Transverse colon (tissue), 4 donors: ENCODE results near the gene UBE2K. TPM values are rescaled to one million over a fixed set of nuclear protein-coding genes. Genes with fewer than 3 reads are reported as not detected.

Experiments used
- DNase-seq: peaks from one replicate; pipeline ENCODE4 v3.0.0-alpha.2; 2019
- H3K27ac ChIP-seq, 4 donors: fragments of 200-600 bp; sonication (generic); 2 replicates each; pipeline ENCODE4 v1.5.1; 2016 to 2018; ENCODE audit warnings: inconsistent platforms in 4 of 4
- H3K27me3 ChIP-seq: fragments of 200-600 bp; sonication (generic); 2 replicates; pipeline ENCODE4 v1.5.1; 2017; ENCODE audit warnings: inconsistent platforms
- H3K36me3 ChIP-seq, 4 donors: fragments of 200-600 bp; sonication (generic); 2 replicates each; pipeline ENCODE4 v1.5.1; 2017 to 2019; ENCODE audit warnings: inconsistent platforms in 4 of 4
- H3K4me1 ChIP-seq, 4 donors: fragments of 200-600 bp; sonication (generic); 2 replicates each; pipeline ENCODE4 v1.5.1; 2017 to 2020; ENCODE audit warnings: inconsistent platforms in 4 of 4
- H3K4me3 ChIP-seq, 4 donors: fragments of 200-600 bp; sonication (generic); 1 replicate in 1 of 4; 2 replicates in 3 of 4; pipeline versions ENCODE4 v1.5.1 to v1.6.1; 2017 to 2019; ENCODE audit warnings: inconsistent platforms in 4 of 4
- H3K9me3 ChIP-seq, 2 donors: fragments of 200-600 bp; sonication (generic); 2 replicates each; pipeline ENCODE4 v1.5.1; 2017 to 2019; ENCODE audit warnings: inconsistent platforms in 2 of 2
- EP300 ChIP-seq: sonication (generic); formaldehyde crosslinking; IDR thresholded peaks from one replicate; pipeline ENCODE4 v1.6.1; 2017; ENCODE audit warnings: antibody characterized with exemption, low read depth
- POLR2A ChIP-seq: fragments of 450-650 bp; IDR thresholded peaks from one replicate; pipeline ENCODE4 v1.6.1; 2016; ENCODE audit warnings: antibody characterized with exemption, mild to moderate bottlenecking, moderate library complexity
- POLR2AphosphoS5 ChIP-seq, 3 donors: sonication (generic); formaldehyde crosslinking; IDR thresholded peaks; one replicate each; pipeline ENCODE4 v1.6.1; 2016; ENCODE audit warnings: antibody characterized with exemption in 3 of 3
- WGBS, 2 donors: methylation state at CpG; one replicate each; pipeline ENCODE4 v1.1.5; 2018; ENCODE audit warnings: low coverage in 1 of 2; 5-methylcytosine and 5-hydroxymethylcytosine counted together
- in situ Hi-C, 4 donors: fragments of 200-750 bp; cut with MboI; loops; one replicate each; pipeline versions ENCODE4 v1.15.0 to v1.15.1; 2017; ENCODE audit warnings: low sequenced_read_pairs in 3 of 4, low pct_ligation_motif_present in 1 of 4, low pct_unique_long_range_greater_than_20kb in 1 of 4
- intact Hi-C: fragments of 100-400 bp; cut with DNase I; formaldehyde crosslinking; loops from one replicate; pipeline ENCODE4 v1.15.1; 2023; ENCODE audit warnings: low total_unique reads
- total RNA-seq, 4 donors: library from RNA; depleted of rRNA; stranded (reverse); fragments of >200 nt; gene quantifications; one replicate each; pipeline ENCODE4 v1.1.0, GENCODE V29; 2016
- TF ChIP-seq, protein P1 (sequence below), 5 experiments: fragments of 200-600 bp in 3 of 5; fragments of 450-650 bp in 2 of 5; sonication (generic) in 3 of 5; IDR thresholded peaks; 1 replicate in 2 of 5; 2 replicates in 3 of 5; pipeline ENCODE4 v1.5.1; 2016 to 2017; ENCODE audit warnings: antibody characterized with exemption in 5 of 5, inconsistent platforms in 3 of 5, mild to moderate bottlenecking in 2 of 5, moderate library complexity in 1 of 5

UBE2K gene
- total RNA-seq, 4 donors from 2014 or later, result 18.9 to 48.6 (median 37.3) TPM

GRCh38 chr4:39814403-39815185 is 116.7 kb downstream of the UBE2K start:
- 79 to 89% methylated on average over 3 to 7 of the region's 7 CpGs for WGBS, 2 donors
- Histone ChIP-seq H3K36me3 (no peaks in the 10 kb centered on the region), H3K27me3 (no peaks in the 10 kb centered on the region), H3K4me1 (no peaks in the 10 kb centered on the region), H3K4me3 (no peak overlapping the region), H3K27ac (no peak overlapping the region), H3K9me3 (no peaks in the 10 kb centered on the region)
- intact Hi-C loops (no loop called here), in situ Hi-C loops (no loop called here)
- no peak for TF ChIP-seq EP300
- TF ChIP-seq POLR2A, result no peak
- TF ChIP-seq, protein P1, sequence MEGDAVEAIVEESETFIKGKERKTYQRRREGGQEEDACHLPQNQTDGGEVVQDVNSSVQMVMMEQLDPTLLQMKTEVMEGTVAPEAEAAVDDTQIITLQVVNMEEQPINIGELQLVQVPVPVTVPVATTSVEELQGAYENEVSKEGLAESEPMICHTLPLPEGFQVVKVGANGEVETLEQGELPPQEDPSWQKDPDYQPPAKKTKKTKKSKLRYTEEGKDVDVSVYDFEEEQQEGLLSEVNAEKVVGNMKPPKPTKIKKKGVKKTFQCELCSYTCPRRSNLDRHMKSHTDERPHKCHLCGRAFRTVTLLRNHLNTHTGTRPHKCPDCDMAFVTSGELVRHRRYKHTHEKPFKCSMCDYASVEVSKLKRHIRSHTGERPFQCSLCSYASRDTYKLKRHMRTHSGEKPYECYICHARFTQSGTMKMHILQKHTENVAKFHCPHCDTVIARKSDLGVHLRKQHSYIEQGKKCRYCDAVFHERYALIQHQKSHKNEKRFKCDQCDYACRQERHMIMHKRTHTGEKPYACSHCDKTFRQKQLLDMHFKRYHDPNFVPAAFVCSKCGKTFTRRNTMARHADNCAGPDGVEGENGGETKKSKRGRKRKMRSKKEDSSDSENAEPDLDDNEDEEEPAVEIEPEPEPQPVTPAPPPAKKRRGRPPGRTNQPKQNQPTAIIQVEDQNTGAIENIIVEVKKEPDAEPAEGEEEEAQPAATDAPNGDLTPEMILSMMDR (IDR thresholded peaks at IDR 0.05), result no peak
- no peak for TF ChIP-seq POLR2AphosphoS5 (IDR thresholded peaks at IDR 0.05)
- DNase-seq, result no peak

DNA sequence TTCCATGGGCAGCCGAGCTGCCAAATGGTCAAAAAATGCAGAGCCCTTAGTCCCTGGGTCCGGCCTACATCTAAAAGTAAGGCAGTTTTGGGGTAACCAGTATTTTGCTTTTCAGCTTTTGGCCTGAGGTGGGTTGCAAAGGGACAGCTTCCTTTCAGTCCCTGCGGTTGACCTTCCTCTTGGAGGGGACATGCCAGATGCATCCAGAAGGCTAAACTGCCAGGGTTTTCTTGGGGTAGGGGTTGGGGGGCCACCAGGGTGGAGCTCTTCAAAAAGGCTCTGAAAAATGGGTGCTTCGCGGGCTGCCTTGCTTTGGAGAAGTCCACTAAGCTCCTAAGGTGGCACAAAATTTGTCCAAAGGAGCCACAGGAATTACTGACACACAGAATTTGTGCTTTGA is 120.7 kb downstream of the UBE2K start:
- 83% methylated on average over 5 of the region's 5 CpGs; no CpG with 5 or more reads in 1 of the 2 donors for WGBS, 2 donors
- DNase-seq, result no peak
- Histone ChIP-seq H3K27ac (no peak overlapping the region), H3K36me3 (no peaks in the 10 kb centered on the region), H3K4me3 (no peak overlapping the region), H3K4me1 (no peaks in the 10 kb centered on the region), H3K9me3 (no peaks in the 10 kb centered on the region), H3K27me3 (no peaks in the 10 kb centered on the region)
- intact Hi-C loops (no loop called here), in situ Hi-C loops (no loop called here)
- no peak for TF ChIP-seq POLR2AphosphoS5 (IDR thresholded peaks at IDR 0.05)
- TF ChIP-seq, protein P1 (IDR thresholded peaks at IDR 0.05), result no peak
- no peak for TF ChIP-seq EP300
- no peak for TF ChIP-seq POLR2A

GRCh38 chr4:39820186-39820585 is 122.2 kb downstream of the UBE2K start:
- no peaks in the 10 kb centered on the region for H3K9me3 ChIP-seq
- peaks cover 0 to 5% (median 3%) of the 10 kb centered on the region in 4 donors for H3K36me3 ChIP-seq
- H3K4me3 ChIP-seq, result no peak overlapping the region
- in situ Hi-C loops, result no loop called here
- H3K4me1 ChIP-seq, result no peaks in the 10 kb centered on the region
- H3K27ac ChIP-seq, result no peak overlapping the region
- 65 to 91% methylated on average over 5 of the region's 5 CpGs for WGBS, 2 donors
- intact Hi-C loops, result no loop called here
- TF ChIP-seq, protein P1 (IDR thresholded peaks at IDR 0.05), result no peak
- TF ChIP-seq POLR2AphosphoS5 (IDR thresholded peaks at IDR 0.05) (no peak), EP300 (no peak), POLR2A (no peak)
- no peak for DNase-seq
- no peaks in the 10 kb centered on the region for H3K27me3 ChIP-seq

GRCh38 chr4:39821951-39822350 is 124.0 kb downstream of the UBE2K start:
- no peaks in the 10 kb centered on the region for H3K27me3 ChIP-seq
- no peaks in the 10 kb centered on the region for H3K9me3 ChIP-seq
- H3K27ac ChIP-seq, result no peak overlapping the region
- DNase-seq, result no peak
- intact Hi-C loops (no loop called here), in situ Hi-C loops (no loop called here)
- TF ChIP-seq POLR2A, result no peak
- TF ChIP-seq EP300, result no peak
- no peak for TF ChIP-seq POLR2AphosphoS5 (IDR thresholded peaks at IDR 0.05)
- TF ChIP-seq, protein P1 (IDR thresholded peaks at IDR 0.05), result no peak
- H3K36me3 ChIP-seq, result peaks cover 0 to 6% (median 3%) of the 10 kb centered on the region in 4 donors
- no peak overlapping the region for H3K4me3 ChIP-seq
- WGBS, 2 donors, result 96% methylated on average over 9 of the region's 9 CpGs; no CpG with 5 or more reads in 1 of the 2 donors
- no peaks in the 10 kb centered on the region for H3K4me1 ChIP-seq
